ENCODE measurements around the gene PRRX2.

PRRX2 gene

DNA sequence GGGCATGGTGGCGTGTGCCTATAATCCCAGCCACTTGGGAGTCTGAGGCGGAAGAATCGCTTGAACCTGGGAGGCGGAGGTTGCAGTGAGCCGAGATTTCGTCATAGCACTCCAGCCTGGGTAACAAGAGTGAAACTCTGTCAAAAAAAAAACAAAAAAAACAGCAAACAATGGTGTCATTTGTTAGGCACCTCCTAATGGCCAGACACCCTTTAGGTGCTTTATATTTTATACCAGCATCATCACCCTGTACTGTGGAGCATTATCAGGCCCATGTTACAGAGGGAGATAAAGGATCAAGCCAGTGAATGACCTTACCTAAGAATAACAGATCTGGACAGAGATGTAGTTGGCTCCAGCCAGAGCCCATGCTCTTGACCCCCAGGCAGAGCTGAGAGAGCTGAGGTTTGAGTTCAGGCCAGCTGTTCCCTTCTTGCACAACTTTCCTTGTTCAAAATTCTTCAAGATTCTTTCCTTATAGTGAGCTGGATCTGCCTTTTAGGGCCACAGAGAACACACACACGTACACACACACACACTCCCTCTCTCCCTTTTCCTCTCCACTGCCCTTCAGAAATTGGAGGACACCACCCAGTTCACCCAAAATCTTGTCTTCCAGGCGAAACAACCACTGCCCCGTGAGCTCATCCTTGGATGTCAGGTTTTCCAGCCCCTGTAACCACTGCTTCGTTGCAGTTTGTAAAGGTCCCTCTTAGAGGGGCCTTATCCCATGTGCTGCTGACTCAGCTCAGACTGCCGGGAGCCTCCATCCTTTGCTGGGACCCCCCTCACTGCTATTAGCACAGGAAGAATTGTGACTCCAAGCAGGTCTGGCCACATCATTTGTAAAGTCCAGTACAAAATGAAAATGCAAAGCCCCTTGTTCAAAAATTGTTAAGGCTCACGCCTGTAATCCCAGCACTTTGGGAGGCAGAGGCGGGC is 97.8 kb downstream of the PRRX2 start:
- no peaks in the 10 kb centered on the region for H3K27me3 ChIP-seq (ENCODE audit: control insufficient read depth, insufficient read depth, low read length)
- H3K9ac ChIP-seq (ENCODE audit: low read length) = no peak overlapping the region
- H3K4me1 ChIP-seq (ENCODE audit: control insufficient read depth, insufficient read depth, low read length) = peaks cover 21% of the 10 kb centered on the region
- H3K4me3 ChIP-seq (ENCODE audit: low read length) = no peak overlapping the region
- no peaks in the 10 kb centered on the region for H3K36me3 ChIP-seq (ENCODE audit: control insufficient read depth, insufficient read depth, low read length)
- no peaks in the 10 kb centered on the region for H3K9me3 ChIP-seq (ENCODE audit: control insufficient read depth, low read length)

DNA sequence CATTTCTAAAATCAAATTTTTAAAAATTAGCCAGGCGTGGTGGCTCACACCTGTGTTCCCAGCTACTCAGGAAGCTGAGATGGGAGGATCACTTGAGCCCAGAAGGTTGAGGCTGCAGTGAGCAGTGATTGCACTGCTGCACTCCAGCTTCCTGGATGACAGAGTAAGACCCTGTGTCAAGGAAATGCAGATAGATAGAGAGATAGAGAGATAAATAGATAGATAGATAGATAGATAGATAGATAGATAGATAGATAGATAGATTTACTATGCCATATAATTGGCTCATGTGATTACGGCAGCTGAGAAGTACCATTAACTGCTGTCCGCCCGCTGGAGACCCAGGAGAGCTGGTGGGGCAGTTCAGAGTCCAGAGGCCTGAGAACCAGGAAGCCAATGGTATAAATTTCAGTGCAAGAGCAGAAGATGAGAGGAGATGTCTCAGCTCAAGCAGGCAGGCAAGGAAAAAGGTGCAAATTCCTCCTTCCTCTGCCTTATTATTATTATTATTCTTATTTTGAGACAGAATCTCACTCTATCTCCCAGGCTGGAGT is 100.4 kb downstream of the PRRX2 start:
- Histone ChIP-seq H3K9me3 (ENCODE audit: control insufficient read depth, low read length) (no peaks in the 10 kb centered on the region), H3K36me3 (ENCODE audit: control insufficient read depth, insufficient read depth, low read length) (no peaks in the 10 kb centered on the region), H3K27me3 (ENCODE audit: control insufficient read depth, insufficient read depth, low read length) (no peaks in the 10 kb centered on the region), H3K9ac (ENCODE audit: low read length) (no peak overlapping the region), H3K4me1 (ENCODE audit: control insufficient read depth, insufficient read depth, low read length) (peaks cover 26% of the 10 kb centered on the region), H3K4me3 (ENCODE audit: low read length) (no peak overlapping the region)

DNA sequence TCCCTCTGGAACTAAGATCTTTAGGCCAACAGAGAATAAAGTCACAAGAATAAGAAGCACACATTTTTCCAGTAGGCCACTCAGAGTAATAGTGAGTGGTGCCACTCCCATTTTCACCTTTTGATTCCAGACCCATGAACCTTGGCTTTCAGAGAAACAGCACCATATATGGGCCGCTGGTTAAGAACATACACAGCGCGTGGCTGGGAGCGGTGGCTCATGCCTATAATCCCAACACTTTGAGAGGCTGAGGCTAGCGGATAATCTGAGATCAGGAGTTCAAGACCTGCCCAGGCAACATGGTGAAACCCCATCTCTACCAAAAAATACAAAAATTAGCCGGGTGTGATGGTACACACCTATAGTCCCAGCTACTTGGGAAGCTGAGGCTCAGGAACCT is 103.0 kb downstream of the PRRX2 start:
- H3K9me3 ChIP-seq (ENCODE audit: control insufficient read depth, low read length) = no peaks in the 10 kb centered on the region
- no peak overlapping the region for H3K9ac ChIP-seq (ENCODE audit: low read length)
- no peaks in the 10 kb centered on the region for H3K36me3 ChIP-seq (ENCODE audit: control insufficient read depth, insufficient read depth, low read length)
- peaks cover 8% of the 10 kb centered on the region for H3K4me1 ChIP-seq (ENCODE audit: control insufficient read depth, insufficient read depth, low read length)
- no peak overlapping the region for H3K4me3 ChIP-seq (ENCODE audit: low read length)
- H3K27me3 ChIP-seq (ENCODE audit: control insufficient read depth, insufficient read depth, low read length) = no peaks in the 10 kb centered on the region

GRCh38 chr9:129769669-129770068 is 104.2 kb downstream of the PRRX2 start:
- Histone ChIP-seq H3K4me1 (ENCODE audit: control insufficient read depth, insufficient read depth, low read length) (peaks cover 13% of the 10 kb centered on the region), H3K9ac (ENCODE audit: low read length) (no peak overlapping the region), H3K36me3 (ENCODE audit: control insufficient read depth, insufficient read depth, low read length) (no peaks in the 10 kb centered on the region), H3K9me3 (ENCODE audit: control insufficient read depth, low read length) (no peaks in the 10 kb centered on the region), H3K27me3 (ENCODE audit: control insufficient read depth, insufficient read depth, low read length) (no peaks in the 10 kb centered on the region), H3K4me3 (ENCODE audit: low read length) (no peak overlapping the region)

- H3K9ac ChIP-seq (ENCODE audit: low read length) = no peak overlapping the region
- no peaks in the 10 kb centered on the region for H3K9me3 ChIP-seq (ENCODE audit: control insufficient read depth, low read length)
- H3K4me3 ChIP-seq (ENCODE audit: low read length) = no peak overlapping the region
- no peaks in the 10 kb centered on the region for H3K27me3 ChIP-seq (ENCODE audit: control insufficient read depth, insufficient read depth, low read length)
- H3K36me3 ChIP-seq (ENCODE audit: control insufficient read depth, insufficient read depth, low read length) = no peaks in the 10 kb centered on the region
- H3K4me1 ChIP-seq (ENCODE audit: control insufficient read depth, insufficient read depth, low read length) = peaks cover 13% of the 10 kb centered on the region
Measured at GRCh38 chr9:129770741-129771140, 105.3 kb downstream of the PRRX2 start.

Measured in mucosa of stomach (tissue), 1 donor.